MG63 (cell line): ENCODE measurements around the gene G3BP1. TPM values are rescaled to one million over a fixed set of nuclear protein-coding genes. Genes with fewer than 3 reads are reported as not detected.
"Not testable (repeated sequence)": the region's sequence is repeated elsewhere in the genome, so short reads cannot be mapped to it uniquely, and the experiment has no call there.

Experiments used
- DNase-seq: peaks from one replicate; pipeline ENCODE4 v3.0.0-alpha.2; 2020
- H3K27me3 ChIP-seq: fragments of 250-450 bp; sonication (Bioruptor Pico); 2 replicates; pipeline ENCODE4 v1.5.1; 2020; ENCODE audit warnings: mild to moderate bottlenecking, moderate library complexity
- H3K36me3 ChIP-seq: fragments of 250-450 bp; sonication (Bioruptor Pico); 2 replicates; pipeline ENCODE4 v1.5.1; 2020; ENCODE audit warnings: mild to moderate bottlenecking, moderate library complexity
- H3K4me3 ChIP-seq: fragments of 250-450 bp; sonication (Bioruptor Pico); 2 replicates; pipeline ENCODE4 v1.5.1; 2020; ENCODE audit warnings: mild to moderate bottlenecking, moderate library complexity
- H3K9me3 ChIP-seq: fragments of 250-450 bp; sonication (Bioruptor Pico); 2 replicates; pipeline ENCODE4 v1.5.1; 2020; ENCODE audit warnings: mild to moderate bottlenecking, moderate library complexity
- total RNA-seq: library from RNA; depleted of rRNA; stranded (reverse); fragments of >200 nt; shearing (Covaris generic); gene quantifications from 2 replicates; pipeline ENCODE4 v1.2.3, GENCODE V29; 2014; ENCODE audit warnings: low replicate concordance; rRNA removed

G3BP1 gene
- 187 and 352 TPM in 2 replicates for total RNA-seq

- DNase-seq, result peak; percentile 100
- Histone ChIP-seq H3K36me3 (peaks cover 37% of the 10 kb centered on the region), H3K27me3 (no peaks in the 10 kb centered on the region), H3K9me3 (no peaks in the 10 kb centered on the region), H3K4me3 (peak within 1 kb of the TSS; percentile 92)
Measured at GRCh38 chr5:151771259-151772028, at the start of gene G3BP1. Gene G3BP1, plus strand, starts transcription at chr5:151771954. Its CDS starts 14,667 bp downstream, at chr5:151786621.

GRCh38 chr5:151722546-151722945 lies 49.2 kb upstream of the G3BP1 start:
- Histone ChIP-seq H3K27me3 (no peaks in the 10 kb centered on the region), H3K36me3 (no peaks in the 10 kb centered on the region), H3K9me3 (no peaks in the 10 kb centered on the region), H3K4me3 (no peak overlapping the region)
- no peak for DNase-seq

GRCh38 chr5:151724360-151724759 lies 47.4 kb upstream of the G3BP1 start:
- H3K36me3 ChIP-seq, result no peaks in the 10 kb centered on the region
- no peaks in the 10 kb centered on the region for H3K9me3 ChIP-seq
- no peak overlapping the region for H3K4me3 ChIP-seq
- DNase-seq, result no peak
- H3K27me3 ChIP-seq, result no peaks in the 10 kb centered on the region

GRCh38 chr5:151729597-151729996 lies 42.2 kb upstream of the G3BP1 start:
- not testable (repeated sequence) for H3K4me3 ChIP-seq, H3K9me3 ChIP-seq, H3K27me3 ChIP-seq, DNase-seq, H3K36me3 ChIP-seq

- Histone ChIP-seq H3K9me3 (no peaks in the 10 kb centered on the region), H3K36me3 (no peaks in the 10 kb centered on the region), H3K4me3 (no peak overlapping the region), H3K27me3 (no peaks in the 10 kb centered on the region)
- no peak for DNase-seq
Measured at GRCh38 chr5:151730381-151730780, 41.4 kb upstream of the G3BP1 start.

- Histone ChIP-seq H3K36me3 (peaks cover 5% of the 10 kb centered on the region), H3K27me3 (no peaks in the 10 kb centered on the region), H3K9me3 (no peaks in the 10 kb centered on the region), H3K4me3 (no peak overlapping the region)
- DNase-seq, result peak; percentile 54
Measured at GRCh38 chr5:151733358-151734063, 38.2 kb upstream of the G3BP1 start.

- Histone ChIP-seq H3K9me3 (no peaks in the 10 kb centered on the region), H3K4me3 (no peak overlapping the region), H3K36me3 (peaks cover 5% of the 10 kb centered on the region), H3K27me3 (no peaks in the 10 kb centered on the region)
- no peak for DNase-seq
Measured at GRCh38 chr5:151734064-151734408, 37.7 kb upstream of the G3BP1 start.

GRCh38 chr5:151735646-151736045 lies 36.1 kb upstream of the G3BP1 start:
- H3K27me3 ChIP-seq, result no peaks in the 10 kb centered on the region
- H3K36me3 ChIP-seq, result peaks cover 5% of the 10 kb centered on the region

GRCh38 chr5:151737431-151737830 lies 34.3 kb upstream of the G3BP1 start:
- DNase-seq, result no peak
- no peaks in the 10 kb centered on the region for H3K9me3 ChIP-seq
- no peak overlapping the region for H3K4me3 ChIP-seq
- no peaks in the 10 kb centered on the region for H3K27me3 ChIP-seq
- peaks cover 9% of the 10 kb centered on the region for H3K36me3 ChIP-seq

More at GRCh38 chr5:151735646-151736045, 36.1 kb upstream of the G3BP1 start:
- no peaks in the 10 kb centered on the region for H3K9me3 ChIP-seq
- H3K4me3 ChIP-seq, result no peak overlapping the region
- no peak for DNase-seq

GRCh38 chr5:151738125-151738848 lies 33.5 kb upstream of the G3BP1 start:
- no peak for DNase-seq
- Histone ChIP-seq H3K9me3 (no peaks in the 10 kb centered on the region), H3K36me3 (peaks cover 18% of the 10 kb centered on the region), H3K27me3 (no peaks in the 10 kb centered on the region), H3K4me3 (no peak overlapping the region)

GRCh38 chr5:151739395-151739794 lies 32.4 kb upstream of the G3BP1 start:
- H3K4me3 ChIP-seq, result no peak overlapping the region
- H3K9me3 ChIP-seq, result no peaks in the 10 kb centered on the region
- H3K36me3 ChIP-seq, result peaks cover 29% of the 10 kb centered on the region
- no peak for DNase-seq
- H3K27me3 ChIP-seq, result no peaks in the 10 kb centered on the region

- Histone ChIP-seq H3K36me3 (peaks cover 34% of the 10 kb centered on the region), H3K9me3 (no peaks in the 10 kb centered on the region), H3K4me3 (no peak overlapping the region), H3K27me3 (no peaks in the 10 kb centered on the region)
- DNase-seq, result peak; percentile 72
Measured at GRCh38 chr5:151739939-151740335, 31.8 kb upstream of the G3BP1 start.

- H3K36me3 ChIP-seq, result peaks cover 35% of the 10 kb centered on the region
- H3K4me3 ChIP-seq, result no peak overlapping the region
- DNase-seq, result peak; percentile 93
- H3K9me3 ChIP-seq, result no peaks in the 10 kb centered on the region
- H3K27me3 ChIP-seq, result no peaks in the 10 kb centered on the region
Measured at GRCh38 chr5:151740336-151740942, 31.3 kb upstream of the G3BP1 start.

GRCh38 chr5:151740958-151741373 lies 30.8 kb upstream of the G3BP1 start:
- no peak overlapping the region for H3K4me3 ChIP-seq
- H3K27me3 ChIP-seq, result no peaks in the 10 kb centered on the region
- no peak for DNase-seq
- peaks cover 40% of the 10 kb centered on the region for H3K36me3 ChIP-seq
- H3K9me3 ChIP-seq, result no peaks in the 10 kb centered on the region

GRCh38 chr5:151741678-151742423 lies 29.9 kb upstream of the G3BP1 start:
- H3K9me3 ChIP-seq, result no peaks in the 10 kb centered on the region
- H3K27me3 ChIP-seq, result no peaks in the 10 kb centered on the region
- peak; percentile 75 for DNase-seq
- peaks cover 44% of the 10 kb centered on the region for H3K36me3 ChIP-seq
- H3K4me3 ChIP-seq, result no peak overlapping the region

- H3K36me3 ChIP-seq, result peaks cover 44% of the 10 kb centered on the region
- no peaks in the 10 kb centered on the region for H3K27me3 ChIP-seq
- peak; percentile 71 for DNase-seq
- no peak overlapping the region for H3K4me3 ChIP-seq
- H3K9me3 ChIP-seq, result no peaks in the 10 kb centered on the region
Measured at GRCh38 chr5:151742870-151743294, 28.9 kb upstream of the G3BP1 start.
